HPDE6-E6E7 (cell line): ENCODE measurements around the gene PP2D1.
"Not testable (repeated sequence)": the region's sequence is repeated elsewhere in the genome, so short reads cannot be mapped to it uniquely, and the experiment has no call there.

ENCODE experiments used
- DNase-seq: peaks from one replicate; pipeline ENCODE4 v3.0.0; 2011; ENCODE audit warnings: missing footprints; ENCODE audit errors: extremely low spot score

The PP2D1 gene

GRCh38 chr3:20040548-20041196, 28.6 kb upstream of the PP2D1 start:
- DNase-seq, result no peak

- no peak for DNase-seq
Observed at GRCh38 chr3:20039765-20040547, 27.9 kb upstream of the PP2D1 start, which contains the start of gene KAT2B. Gene KAT2B, plus strand, starts transcription at chr3:20040446. Its CDS starts 32 bp downstream, at chr3:20040478.

DNA sequence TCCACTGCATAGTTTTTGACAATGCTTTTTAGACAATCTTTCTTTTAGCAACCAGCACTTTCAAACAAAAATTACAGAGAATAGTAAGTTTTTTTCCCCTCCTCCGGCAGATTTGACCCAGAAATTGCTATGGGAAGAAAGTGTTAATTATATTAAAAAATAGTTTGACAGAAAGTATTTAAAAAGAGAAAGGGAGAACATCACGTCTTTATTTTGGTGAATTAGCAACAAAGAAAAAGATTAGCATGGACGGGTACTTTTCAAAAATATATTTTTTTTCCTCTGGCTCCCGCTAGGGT, 27.4 kb upstream of the PP2D1 start:
- DNase-seq, result no peak

GRCh38 chr3:20038699-20039465, 26.8 kb upstream of the PP2D1 start:
- DNase-seq, result no peak

- DNase-seq, result no peak
Observed at GRCh38 chr3:20037255-20037996, 25.4 kb upstream of the PP2D1 start.

DNA sequence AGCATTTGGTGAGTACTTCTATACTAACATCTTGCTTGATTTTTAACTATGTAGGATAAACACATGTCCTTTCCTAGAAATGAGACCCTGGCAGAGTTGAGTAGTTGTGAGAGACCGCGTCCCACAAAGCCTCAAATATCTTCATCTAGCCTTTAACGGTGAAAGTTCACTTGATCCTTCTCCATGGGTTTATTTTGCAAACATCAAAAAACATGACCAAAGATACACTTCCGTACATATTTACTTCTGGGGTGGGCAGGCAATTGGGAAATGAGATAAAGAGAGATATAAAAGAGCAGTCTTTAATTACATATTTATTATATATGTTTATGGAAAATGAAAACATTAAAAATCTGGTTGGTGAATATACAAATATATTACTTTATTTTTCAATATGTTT, 23.0 kb upstream of the PP2D1 start:
- DNase-seq, result no peak

- not testable (repeated sequence) for DNase-seq
Observed at GRCh38 chr3:20031939-20032338, 19.9 kb upstream of the PP2D1 start.

DNA sequence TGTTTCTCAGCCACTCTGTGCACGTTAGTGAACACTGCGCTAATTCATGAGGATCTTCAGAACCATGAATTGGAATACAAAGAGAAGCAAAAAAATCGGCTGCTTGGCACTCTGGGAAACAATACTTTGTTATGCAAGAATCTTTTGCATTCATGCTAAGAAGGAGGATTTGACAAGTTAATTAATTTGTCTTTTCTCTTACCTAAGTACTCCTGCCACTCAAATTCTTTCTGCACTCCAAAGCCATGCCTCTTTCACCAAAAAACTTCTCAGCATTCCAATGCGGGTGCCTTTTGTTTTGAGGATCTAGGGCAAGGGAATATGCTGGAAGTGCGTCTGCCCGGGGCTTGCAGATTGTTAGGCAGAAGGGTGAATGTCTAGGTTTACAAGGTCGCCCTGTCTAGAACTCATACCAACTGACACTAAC, 16.9 kb upstream of the PP2D1 start:
- no peak for DNase-seq

- DNase-seq, result no peak
Observed at GRCh38 chr3:20027136-20027535, 15.1 kb upstream of the PP2D1 start.

GRCh38 chr3:20023623-20024405, 11.8 kb upstream of the PP2D1 start:
- DNase-seq, result no peak

DNA sequence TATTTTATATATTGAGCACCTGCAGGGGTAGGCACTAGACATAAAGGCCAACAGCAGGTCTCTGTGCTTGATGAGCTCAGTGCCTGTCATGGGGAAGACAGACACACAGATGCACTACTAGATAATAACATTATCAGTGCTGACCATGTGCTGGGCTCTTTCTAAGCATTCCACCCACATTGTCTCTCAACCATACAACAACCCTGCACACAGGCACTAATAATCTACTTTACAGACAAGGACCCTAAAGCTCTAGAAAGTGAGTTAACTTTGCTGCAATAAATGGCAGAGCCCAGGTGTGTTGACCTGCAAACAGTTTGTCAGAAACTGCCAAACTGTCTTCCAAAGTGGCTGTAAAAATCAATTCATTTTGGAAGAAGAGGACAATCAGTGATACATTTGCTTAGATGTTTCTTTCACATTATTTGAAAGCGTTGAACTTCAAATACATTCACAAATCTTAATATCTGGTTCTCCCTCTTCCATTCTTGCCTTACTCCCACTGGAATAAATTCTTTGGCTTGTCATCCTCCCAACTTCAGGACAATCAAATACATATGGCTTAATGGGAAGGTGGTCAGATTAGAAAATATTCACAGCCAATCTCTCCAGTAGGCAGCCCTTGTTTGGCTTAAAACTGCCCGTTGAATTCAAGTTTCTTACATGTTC, 11.0 kb upstream of the PP2D1 start:
- DNase-seq, result no peak

DNA sequence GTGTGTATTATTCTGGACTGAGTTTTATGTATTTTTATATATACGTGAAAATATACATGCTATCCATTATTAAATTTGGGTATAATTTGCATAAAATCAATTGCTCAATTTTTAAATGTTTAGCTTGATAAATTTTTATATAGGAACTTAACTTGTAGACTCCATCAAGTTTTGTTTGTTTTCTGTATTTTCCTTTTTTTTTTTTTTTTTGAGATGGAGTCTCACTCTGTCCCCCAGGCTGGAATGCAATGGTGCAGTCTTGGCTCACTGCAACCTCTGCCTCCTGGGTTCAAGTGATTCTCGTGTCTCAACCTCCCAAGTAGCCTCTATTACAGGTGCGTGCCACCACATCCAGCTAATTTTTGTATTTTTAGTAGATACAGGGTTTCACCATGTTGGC, 4.0 kb upstream of the PP2D1 start:
- DNase-seq, result not testable (repeated sequence)

- DNase-seq, result no peak
Observed at GRCh38 chr3:20015525-20015924, 3.5 kb upstream of the PP2D1 start.

DNA sequence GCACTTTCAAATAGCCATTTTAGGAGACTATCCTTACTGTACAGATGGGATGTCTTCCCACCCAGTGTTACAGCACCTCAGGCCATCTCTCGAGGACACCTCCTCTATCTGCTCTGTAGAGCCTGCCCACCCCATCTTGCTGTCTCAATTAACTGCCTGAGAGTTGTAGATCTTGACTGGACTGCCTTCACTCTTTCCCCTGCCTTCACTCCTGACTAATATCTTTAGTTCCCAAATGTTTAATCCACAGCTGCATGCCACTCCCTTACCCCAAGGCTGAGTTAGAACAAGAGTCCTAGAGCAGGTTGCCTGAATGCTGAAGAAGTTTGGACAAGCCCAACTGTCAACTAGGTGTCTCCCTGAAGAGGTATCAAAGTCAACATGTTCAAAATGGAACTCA, 1.3 kb upstream of the PP2D1 start:
- DNase-seq, result no peak

DNA sequence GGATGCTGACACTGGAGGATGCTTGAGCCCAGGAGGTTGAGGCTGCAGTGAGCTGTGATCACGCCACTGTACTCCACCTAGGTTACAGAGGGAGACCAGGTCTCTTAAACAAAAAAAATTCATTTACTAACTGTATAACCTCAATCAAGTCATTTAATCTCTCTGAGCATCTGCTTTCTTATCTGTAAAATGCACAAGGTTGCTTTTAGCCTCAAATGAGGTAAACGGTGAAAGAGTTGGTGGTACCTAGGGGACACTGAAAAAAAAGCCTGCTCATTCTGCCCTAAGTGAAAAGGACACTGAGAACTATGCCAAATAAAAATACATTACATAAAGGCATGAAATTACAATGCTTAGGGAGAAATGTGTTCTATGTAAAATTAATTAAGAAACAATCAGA, 3.4 kb downstream of the PP2D1 start:
- DNase-seq, result no peak

DNA sequence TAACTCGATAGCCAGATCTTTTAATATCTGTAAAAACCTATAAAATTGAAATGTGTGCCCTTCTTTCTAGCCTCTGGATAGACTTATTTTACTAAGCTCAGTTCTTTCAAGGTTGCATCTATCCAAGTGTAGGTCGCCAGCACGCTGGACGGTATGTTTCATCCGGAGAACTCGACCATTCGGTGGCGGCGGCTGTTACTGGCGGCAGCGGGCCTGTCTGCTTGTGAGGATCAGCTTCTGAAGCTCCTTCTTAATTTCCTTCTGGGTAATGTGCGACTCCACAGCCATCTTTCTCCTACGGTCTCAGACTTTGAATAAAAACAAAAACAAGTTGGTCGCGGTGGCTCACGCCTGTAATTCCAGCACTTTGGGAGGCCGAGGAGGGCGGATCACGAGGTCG, 4.1 kb downstream of the PP2D1 start:
- DNase-seq, result no peak

GRCh38 chr3:20001932-20002331, 10.1 kb downstream of the PP2D1 start:
- no peak for DNase-seq

DNA sequence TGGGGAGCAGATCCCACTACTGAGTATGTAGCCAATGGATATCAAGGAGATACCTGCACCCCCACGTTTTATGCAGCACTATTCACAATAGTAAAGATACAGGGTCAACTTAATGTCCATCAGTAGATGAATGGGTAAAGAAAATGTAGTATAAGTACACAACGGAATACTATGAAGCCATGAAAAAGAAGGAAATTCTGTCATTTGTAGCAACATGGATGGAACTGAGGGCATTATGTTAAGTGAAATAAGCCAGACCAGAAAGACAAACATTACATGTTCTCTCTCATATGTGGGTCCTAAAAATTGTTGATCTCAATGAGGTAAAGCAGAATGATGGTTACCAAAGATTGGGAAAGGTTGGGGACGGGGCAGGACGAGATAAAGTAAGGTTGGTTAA, 14.6 kb downstream of the PP2D1 start:
- no peak for DNase-seq

DNA sequence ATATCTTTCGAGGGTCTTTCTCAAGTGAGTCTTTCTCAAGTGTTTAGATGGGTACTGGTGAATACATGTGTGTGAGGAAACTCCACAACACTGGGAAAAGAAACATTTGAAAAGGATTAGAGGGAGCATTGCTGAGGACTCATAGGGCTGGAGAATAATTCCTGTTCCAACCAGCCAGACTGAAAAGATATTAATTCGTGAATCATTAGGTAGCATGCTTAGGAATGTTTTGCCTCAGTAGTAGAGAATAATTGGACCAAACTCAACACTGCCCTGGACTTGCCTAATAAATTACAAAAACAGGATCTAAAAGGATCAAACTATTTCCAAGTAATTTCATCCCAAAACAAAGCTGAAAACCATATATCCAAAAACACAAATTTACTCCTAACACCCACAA, 17.3 kb downstream of the PP2D1 start:
- no peak for DNase-seq

- not testable (repeated sequence) for DNase-seq
Observed at GRCh38 chr3:19988904-19989303, 23.2 kb downstream of the PP2D1 start.

GRCh38 chr3:19972054-19972453, 40.0 kb downstream of the PP2D1 start:
- DNase-seq, result no peak
